GM21528 (cell line): ENCODE data around the gene EDN3.

Experiments
- ATAC-seq: cut with Tn5 transposase; IDR thresholded peaks from one replicate; pipeline ENCODE4 v1.9.1; 2021; ENCODE audit warnings: mild to moderate bottlenecking, moderate library complexity; ENCODE audit not compliant: unreplicated experiment, low FRiP score

EDN3 gene

DNA sequence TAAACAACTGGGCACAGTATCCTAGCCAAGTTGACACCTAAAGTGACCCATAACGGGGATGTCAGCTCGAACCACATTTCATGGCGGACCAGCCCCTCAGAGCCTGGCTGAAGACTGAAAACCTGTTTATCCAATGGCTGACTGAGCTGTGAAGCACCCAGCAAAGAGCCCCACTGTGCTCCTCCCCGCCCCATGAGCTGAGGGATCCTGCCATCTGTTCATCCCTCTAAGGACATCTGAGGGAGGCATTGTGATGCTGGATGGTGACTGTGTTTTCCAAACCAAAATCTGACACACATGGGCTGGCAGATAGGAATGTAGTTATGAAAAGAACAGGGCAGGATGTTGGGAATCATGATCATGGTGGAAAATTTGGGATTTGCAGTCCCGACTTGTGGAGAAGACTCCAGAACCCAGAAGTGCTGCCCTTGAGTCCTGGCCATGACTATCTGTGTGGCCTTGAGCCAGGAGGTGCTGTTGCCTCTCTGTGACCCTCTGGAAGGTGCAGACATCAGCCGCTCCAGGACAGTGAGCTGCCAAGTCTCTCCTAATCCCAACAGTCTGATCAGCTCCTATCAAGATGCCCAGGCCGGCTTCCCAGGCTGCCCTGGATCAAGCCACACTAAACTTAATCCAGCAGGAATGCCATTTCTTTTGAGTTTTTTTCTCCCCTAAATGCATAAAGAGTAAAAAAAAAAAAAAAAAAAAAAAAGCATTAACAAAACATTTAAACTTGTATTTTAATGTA, 5.7 kb downstream of the EDN3 start:
- ATAC-seq: no peak

- no peak for ATAC-seq
Observed at GRCh38 chr20:59307270-59307669, 6.9 kb downstream of the EDN3 start.

DNA sequence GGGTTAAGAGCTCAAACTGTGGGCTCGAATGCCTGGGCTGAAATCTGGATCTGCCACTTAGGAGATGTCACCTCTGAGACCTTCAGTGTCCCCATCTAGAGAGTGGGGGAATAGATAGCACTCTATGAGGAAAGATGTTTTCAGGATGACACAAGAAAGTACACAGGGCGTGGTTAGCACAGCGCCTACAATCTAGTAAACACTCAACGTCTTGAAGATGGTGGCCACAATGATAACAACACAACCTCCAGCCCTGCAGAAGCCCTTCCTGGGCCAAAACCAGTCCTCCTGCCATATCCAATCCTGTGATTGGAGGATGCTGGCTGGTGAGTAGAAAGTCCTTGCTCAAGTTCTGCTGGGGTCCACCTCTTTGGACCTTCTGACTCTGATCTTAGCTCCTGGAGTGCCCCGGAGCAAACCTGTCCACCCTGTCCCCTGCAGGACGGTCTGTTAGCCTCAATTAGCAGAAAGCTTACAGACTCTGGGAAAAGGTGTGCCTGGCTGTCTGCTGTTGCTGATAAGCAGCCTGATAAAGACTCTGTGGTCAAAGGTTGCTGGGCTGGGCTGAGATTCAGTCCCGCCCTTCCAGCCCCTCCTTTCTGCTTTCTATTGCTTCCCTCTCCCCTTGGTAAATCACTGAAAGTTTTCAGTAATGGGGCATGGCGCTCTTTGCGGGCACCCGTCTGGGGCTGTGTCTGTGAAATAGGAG, 8.2 kb downstream of the EDN3 start:
- no peak for ATAC-seq

GRCh38 chr20:59309218-59309617, 8.8 kb downstream of the EDN3 start:
- no peak for ATAC-seq

DNA sequence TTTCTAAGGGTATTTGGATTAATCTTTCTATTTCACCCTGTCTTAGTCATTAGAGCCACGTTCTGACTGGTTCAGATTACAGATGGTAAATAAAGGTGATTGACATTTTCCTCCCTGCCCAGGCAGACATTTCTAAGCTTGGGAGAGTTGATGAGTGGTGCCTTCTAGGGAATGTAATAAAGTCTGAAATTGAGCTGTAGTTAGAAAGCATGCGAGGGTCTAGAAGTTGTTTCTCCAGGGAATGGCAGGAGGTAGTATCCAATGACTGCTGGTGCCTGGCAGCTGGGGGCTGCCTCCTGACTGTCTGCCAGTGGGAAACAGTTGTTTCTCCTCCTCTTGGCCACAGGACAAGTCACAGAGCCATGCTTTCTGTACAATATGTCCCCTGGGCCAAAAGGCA, 14.6 kb downstream of the EDN3 start:
- ATAC-seq: no peak

DNA sequence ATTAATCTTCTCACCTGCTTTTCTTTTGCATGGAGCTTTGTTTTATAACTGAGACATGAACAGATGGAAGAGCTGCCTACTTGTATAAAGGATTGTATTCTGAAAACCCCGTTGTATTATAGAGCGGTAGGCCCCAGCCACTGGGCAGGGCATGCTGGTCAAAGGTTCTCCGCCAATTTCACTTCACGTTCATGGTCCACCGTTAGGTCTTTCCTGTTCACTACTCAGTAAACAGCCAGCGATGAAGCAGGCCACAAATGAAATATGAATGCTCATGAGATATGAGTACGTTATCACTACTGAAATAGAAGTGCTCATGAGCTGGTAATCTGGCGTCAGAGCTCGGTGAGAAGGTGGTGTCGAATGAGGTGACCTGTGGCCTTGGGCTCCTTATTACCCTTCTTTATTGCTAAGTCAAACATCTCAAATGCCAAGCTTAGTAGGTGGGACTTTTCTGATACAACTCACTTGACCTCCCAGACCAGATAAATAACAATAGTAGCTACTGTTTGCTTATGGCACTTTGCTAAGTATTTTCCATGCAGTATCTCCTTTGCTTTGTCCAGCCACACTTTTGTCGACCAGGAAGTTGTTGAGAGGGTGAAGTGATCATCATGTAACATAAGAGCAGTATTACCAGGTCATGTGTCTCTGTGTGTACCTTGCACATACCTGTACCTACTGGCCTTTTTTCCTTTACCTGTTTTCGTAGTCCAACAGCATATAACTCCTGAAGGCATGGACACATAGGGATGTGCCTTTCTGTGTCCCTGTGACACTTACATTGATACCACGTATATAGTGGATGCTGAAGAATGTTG, 16.7 kb downstream of the EDN3 start:
- no peak for ATAC-seq

DNA sequence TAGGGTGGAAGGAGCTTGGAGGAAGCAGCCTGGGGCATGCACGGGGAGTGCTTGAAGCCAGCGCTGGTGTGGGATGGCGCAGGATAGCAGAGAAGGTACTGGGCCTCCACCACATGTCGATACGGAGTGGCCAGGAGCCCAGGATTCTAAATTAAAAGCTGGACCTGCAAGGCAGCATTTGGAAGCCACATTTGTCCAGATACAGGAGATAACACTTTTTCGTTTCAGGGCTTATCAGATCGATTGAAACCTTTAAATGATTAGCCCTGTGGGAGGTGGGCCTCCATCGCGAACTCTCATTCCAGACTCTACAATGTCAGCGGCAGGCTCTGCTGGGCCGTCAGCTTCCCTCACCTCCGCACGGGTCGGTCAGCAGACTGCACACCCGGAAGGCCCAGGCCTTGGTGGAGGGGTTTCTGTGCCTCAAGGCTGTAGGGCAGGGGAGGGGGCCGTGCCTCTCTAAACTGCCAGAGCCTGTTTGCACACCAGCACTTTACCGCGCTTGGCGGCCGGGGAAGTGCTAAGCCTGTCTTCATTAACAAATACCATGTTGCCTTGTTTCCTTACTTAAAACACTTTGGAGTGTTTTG, 17.9 kb downstream of the EDN3 start:
- no peak for ATAC-seq

DNA sequence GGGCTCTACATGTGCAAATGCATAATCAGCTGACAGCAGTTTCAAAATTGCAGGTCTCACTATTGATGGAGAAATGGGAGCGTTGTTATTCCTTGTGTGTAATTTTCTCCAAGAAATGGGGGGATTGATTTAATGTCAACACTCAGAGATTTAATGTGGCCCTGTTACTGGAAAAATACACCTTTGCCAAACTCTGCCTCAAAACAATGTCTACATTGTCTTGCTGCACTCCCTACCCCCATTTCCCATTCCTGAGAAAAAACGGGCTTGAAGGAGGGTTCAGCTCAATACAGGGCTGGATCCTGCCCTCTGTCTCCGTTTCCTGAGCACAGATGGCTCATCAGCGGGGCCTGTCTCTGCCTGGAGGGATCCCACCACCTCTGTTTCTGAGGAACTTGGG, 18.4 kb downstream of the EDN3 start:
- ATAC-seq: no peak

DNA sequence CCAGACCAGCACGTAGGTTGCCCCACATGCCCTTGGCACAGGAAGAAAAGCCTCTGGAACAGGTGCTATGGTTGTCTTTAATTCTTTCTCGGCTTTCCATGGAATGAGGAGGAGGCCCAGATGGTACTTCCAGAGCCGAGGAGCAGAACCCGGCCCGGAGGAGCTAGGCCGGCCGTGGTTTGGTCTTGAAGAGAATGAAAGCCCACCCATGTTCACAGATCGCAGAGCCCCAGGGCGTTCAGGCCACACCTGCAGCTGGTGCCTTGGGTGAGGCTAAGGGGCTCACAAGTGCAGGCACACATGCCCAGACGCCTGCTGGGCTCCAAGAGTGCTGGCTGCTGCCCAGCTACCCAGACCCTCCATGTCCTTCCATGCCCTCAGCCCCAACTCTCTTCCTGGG, 20.0 kb downstream of the EDN3 start:
- no peak for ATAC-seq

DNA sequence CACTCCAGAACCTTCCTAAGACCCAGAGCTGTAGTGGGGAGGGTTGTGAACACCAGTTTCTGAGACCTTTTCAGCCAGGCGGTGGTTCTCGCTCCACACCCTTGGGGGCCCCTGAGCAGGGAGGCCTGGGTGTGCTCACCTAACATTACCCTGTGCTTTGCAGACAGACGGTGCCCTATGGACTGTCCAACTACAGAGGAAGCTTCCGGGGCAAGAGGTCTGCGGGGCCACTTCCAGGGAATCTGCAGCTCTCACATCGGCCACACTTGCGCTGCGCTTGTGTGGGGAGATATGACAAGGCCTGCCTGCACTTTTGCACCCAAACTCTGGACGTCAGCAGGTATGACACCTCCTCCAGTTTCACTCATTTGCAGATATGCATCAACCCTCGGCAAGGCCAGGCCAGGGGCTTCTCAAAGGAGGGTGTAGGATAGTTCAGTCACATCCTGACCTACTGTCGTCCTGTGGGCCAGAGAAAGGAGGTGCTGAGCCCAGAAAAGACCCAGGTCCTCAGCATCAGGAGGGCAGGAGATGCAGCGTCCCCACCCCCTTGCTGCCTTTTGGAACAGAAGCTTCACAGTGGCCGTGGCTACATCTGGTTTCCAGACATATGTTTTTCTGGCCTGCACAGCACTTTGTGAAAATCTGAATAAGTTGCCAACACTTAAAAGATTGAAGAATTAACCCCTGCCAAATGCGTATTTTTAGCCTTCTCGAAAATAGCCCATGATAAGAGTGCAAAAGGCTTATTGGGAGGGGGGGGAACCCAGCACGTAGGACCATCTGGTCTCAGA, 20.6 kb downstream of the EDN3 start:
- ATAC-seq: no peak

- ATAC-seq: no peak
Observed at GRCh38 chr20:59322081-59322480, 21.7 kb downstream of the EDN3 start.

GRCh38 chr20:59322585-59323454, 22.4 kb downstream of the EDN3 start:
- no peak for ATAC-seq

DNA sequence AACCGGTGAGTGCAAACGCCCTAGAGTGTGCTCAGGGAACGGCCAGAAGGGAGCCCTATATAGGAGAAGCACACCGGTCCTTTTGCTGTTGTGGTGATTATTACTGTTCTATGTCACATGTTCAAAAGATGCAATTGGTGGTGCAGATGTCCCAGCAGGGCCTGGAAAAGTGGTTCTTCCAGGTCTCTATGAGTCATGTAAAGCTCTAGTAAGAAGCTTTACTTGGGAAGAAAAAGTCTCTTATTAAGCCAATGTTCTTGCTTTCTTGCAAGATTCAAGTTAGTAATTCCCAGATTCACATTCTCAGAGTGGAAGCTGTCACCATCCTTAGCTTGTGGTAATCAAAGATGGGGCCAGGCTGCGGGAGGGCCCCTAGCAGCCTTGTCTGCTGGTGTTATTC, 23.3 kb downstream of the EDN3 start:
- no peak for ATAC-seq

- ATAC-seq: no peak
Observed at GRCh38 chr20:59324521-59325141, 24.2 kb downstream of the EDN3 start.

DNA sequence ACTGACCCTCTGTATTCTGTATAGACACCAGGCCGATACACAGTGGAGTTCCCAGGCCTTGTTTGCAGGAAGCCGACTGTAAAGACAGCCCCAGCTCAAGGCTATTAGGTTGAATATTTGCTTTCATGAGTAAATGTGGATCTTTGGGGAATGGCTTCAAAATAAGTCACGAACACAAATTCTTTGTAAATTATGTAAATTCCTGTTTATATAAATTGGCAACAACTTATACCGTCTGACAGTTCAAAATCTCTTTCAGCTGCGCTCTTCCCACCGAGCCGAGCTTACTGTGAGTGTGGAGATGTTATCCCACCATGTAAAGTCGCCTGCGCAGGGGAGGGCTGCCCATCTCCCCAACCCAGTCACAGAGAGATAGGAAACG, 24.7 kb downstream of the EDN3 start:
- ATAC-seq: no peak

- no peak for ATAC-seq
Observed at GRCh38 chr20:59326188-59326587, 25.8 kb downstream of the EDN3 start.

DNA sequence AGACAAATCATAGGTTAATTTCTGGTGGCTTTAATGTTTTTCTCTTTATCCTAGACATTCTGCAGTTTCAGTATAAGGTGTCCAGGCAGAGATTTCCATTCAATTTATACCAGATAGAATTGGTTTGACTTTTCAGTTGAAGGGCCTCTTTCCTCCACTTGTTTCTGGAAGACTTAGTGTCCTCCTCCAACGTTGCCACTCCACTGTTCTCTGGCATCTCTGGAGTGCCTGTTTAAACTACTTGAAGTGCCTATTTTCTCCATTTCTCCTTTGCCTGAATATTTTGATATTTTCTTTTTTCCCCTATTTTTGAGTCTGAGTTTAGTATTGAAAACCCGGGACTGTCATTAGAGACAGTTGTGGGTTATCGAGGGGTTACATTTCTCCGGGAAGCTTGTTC, 27.7 kb downstream of the EDN3 start:
- ATAC-seq: no peak

DNA sequence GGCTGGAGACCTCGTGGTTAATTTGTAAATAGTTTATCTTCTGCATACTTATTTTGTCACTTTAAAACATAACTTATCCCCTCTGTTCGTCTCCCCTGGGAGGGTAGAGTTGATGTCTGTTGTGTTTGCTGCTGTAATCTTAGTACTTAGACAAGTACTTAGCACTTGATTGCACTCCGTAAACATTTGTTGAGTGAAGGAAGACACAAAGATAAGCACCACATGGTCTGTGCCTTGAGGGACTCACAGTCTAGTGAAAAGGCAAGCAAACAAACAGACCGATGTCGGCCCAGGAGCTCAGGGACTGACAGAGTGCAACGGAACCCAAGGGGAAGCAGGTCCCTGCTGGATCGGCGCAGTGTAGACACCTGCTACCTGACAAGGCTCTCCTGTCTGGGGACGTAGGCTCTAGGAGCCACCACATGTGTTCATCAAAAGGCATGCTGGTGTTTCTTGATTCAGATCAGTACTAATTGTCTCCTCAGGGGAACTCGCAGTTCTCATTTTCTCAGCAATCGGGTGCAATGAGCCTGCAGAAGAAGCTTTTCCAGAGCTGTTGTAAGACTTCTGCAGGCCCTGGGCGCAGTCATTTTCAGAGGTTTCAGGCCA, 31.4 kb downstream of the EDN3 start:
- no peak for ATAC-seq
